Measurements from ENCODE around the gene DIP2C.

DIP2C gene

GRCh38 chr10:595473-595872 lies 94.0 kb downstream of the DIP2C start:
- no peaks in the 10 kb centered on the region for H3K27me3 ChIP-seq (ENCODE audit: control insufficient read depth, insufficient read depth, low read length)
- no peaks in the 10 kb centered on the region for H3K36me3 ChIP-seq (ENCODE audit: insufficient read depth, low read length)
- H3K4me2 ChIP-seq (ENCODE audit: low read length), result no peak overlapping the region
- peaks cover 29% of the 10 kb centered on the region for H3K4me1 ChIP-seq (ENCODE audit: control insufficient read depth, insufficient read depth, low read length)
- no peak overlapping the region for H3K9ac ChIP-seq (ENCODE audit: low read depth, low read length)
- H3K9me3 ChIP-seq (replicated peaks; ENCODE audit: low read length), result no peaks in the 10 kb centered on the region
- H3K4me3 ChIP-seq (ENCODE audit: low read length), result no peak overlapping the region

- Histone ChIP-seq H3K27me3 (ENCODE audit: control insufficient read depth, insufficient read depth, low read length) (no peaks in the 10 kb centered on the region), H3K4me2 (ENCODE audit: low read length) (no peak overlapping the region), H3K4me3 (ENCODE audit: low read length) (no peak overlapping the region), H3K4me1 (ENCODE audit: control insufficient read depth, insufficient read depth, low read length) (peaks cover 21% of the 10 kb centered on the region), H3K36me3 (ENCODE audit: insufficient read depth, low read length) (no peaks in the 10 kb centered on the region), H3K9ac (ENCODE audit: low read depth, low read length) (no peak overlapping the region), H3K9me3 (replicated peaks; ENCODE audit: low read length) (no peaks in the 10 kb centered on the region)
Measured at GRCh38 chr10:594584-595270, 94.7 kb downstream of the DIP2C start.

DNA sequence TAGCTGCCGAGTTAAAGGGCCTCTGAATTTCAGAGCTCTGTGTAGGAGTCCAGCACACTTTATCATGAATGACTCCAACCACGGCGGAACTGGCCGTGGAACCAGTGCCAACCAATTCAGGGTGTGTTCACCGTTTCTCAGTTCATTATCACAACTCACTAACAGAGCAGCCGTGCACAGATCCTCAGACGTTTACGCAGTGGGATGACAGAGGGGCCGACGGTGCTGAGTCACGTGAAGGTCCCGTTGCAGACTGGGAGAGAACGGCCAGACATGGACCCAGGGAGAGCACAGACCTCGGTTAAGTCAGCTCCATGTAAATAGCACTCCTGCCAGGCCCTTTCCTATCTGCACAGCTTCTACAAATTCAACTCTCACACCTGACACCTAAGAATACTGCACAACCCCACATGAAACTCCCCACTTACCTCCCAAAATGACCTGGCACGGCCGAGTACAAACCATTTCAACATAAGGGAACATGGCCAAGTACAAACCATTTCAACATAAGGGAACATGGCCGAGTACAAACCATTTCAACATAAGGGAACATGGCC lies 95.5 kb downstream of the DIP2C start:
- H3K9ac ChIP-seq (ENCODE audit: low read depth, low read length), result no peak overlapping the region
- no peaks in the 10 kb centered on the region for H3K27me3 ChIP-seq (ENCODE audit: control insufficient read depth, insufficient read depth, low read length)
- H3K36me3 ChIP-seq (ENCODE audit: insufficient read depth, low read length), result no peaks in the 10 kb centered on the region
- H3K9me3 ChIP-seq (replicated peaks; ENCODE audit: low read length), result no peaks in the 10 kb centered on the region
- peaks cover 14% of the 10 kb centered on the region for H3K4me1 ChIP-seq (ENCODE audit: control insufficient read depth, insufficient read depth, low read length)
- H3K4me2 ChIP-seq (ENCODE audit: low read length), result no peak overlapping the region
- H3K4me3 ChIP-seq (ENCODE audit: low read length), result no peak overlapping the region

DNA sequence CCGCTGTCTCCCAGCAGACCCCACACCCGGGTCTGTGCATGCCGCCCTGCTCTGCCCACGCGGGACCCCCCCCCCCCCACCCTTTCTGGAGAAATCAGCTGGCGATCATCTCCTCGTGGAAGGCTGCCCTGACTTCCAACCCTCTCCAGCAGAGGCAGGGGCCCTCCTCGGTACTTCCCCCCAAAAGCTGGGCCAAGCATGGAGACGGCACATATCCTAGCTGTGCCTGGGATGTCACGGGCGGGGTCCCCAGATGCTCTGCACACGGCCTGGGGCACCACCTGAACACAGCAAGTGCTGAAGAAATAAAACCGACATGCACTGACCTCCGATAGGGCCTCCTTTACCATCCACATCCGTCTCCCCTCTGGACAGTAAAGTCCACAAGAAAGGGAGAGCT lies 96.0 kb downstream of the DIP2C start:
- Histone ChIP-seq H3K4me2 (ENCODE audit: low read length) (no peak overlapping the region), H3K9me3 (replicated peaks; ENCODE audit: low read length) (no peaks in the 10 kb centered on the region), H3K9ac (ENCODE audit: low read depth, low read length) (no peak overlapping the region), H3K27me3 (ENCODE audit: control insufficient read depth, insufficient read depth, low read length) (no peaks in the 10 kb centered on the region), H3K4me1 (ENCODE audit: control insufficient read depth, insufficient read depth, low read length) (peaks cover 12% of the 10 kb centered on the region), H3K4me3 (ENCODE audit: low read length) (no peak overlapping the region), H3K36me3 (ENCODE audit: insufficient read depth, low read length) (no peaks in the 10 kb centered on the region)

- H3K27me3 ChIP-seq (ENCODE audit: control insufficient read depth, insufficient read depth, low read length), result no peaks in the 10 kb centered on the region
- H3K4me2 ChIP-seq (ENCODE audit: low read length), result no peak overlapping the region
- no peaks in the 10 kb centered on the region for H3K36me3 ChIP-seq (ENCODE audit: insufficient read depth, low read length)
- no peak overlapping the region for H3K9ac ChIP-seq (ENCODE audit: low read depth, low read length)
- no peak overlapping the region for H3K4me3 ChIP-seq (ENCODE audit: low read length)
- H3K4me1 ChIP-seq (ENCODE audit: control insufficient read depth, insufficient read depth, low read length), result peaks cover 12% of the 10 kb centered on the region
- H3K9me3 ChIP-seq (replicated peaks; ENCODE audit: low read length), result no peaks in the 10 kb centered on the region
Measured at GRCh38 chr10:593016-593415, 96.5 kb downstream of the DIP2C start.

GRCh38 chr10:591646-592045 lies 97.8 kb downstream of the DIP2C start:
- Histone ChIP-seq H3K4me3 (ENCODE audit: low read length) (no peak overlapping the region), H3K4me2 (ENCODE audit: low read length) (no peak overlapping the region), H3K9ac (ENCODE audit: low read depth, low read length) (no peak overlapping the region), H3K27me3 (ENCODE audit: control insufficient read depth, insufficient read depth, low read length) (no peaks in the 10 kb centered on the region), H3K4me1 (ENCODE audit: control insufficient read depth, insufficient read depth, low read length) (peaks cover 9% of the 10 kb centered on the region), H3K9me3 (replicated peaks; ENCODE audit: low read length) (no peaks in the 10 kb centered on the region), H3K36me3 (ENCODE audit: insufficient read depth, low read length) (no peaks in the 10 kb centered on the region)

DNA sequence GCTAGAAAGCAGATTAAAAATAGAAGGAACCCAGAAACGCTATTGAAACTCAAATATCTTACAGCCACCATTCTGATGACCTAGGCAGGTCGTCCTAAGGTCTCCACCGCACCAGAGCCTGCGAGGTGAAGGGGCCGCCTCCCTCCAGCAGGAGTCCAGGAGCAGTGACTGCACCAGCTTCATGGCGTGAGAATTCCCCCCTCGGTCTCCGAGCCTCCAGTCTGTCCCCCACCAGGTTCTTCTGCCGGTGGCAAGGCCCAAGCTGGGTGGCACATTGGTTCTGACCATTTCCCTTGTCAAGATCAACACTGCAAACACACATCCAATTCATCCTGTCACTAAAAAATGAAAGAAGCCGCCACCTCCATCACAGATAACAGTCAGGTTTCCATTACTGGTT lies 98.7 kb downstream of the DIP2C start:
- Histone ChIP-seq H3K9me3 (replicated peaks; ENCODE audit: low read length) (no peaks in the 10 kb centered on the region), H3K27me3 (ENCODE audit: control insufficient read depth, insufficient read depth, low read length) (no peaks in the 10 kb centered on the region), H3K9ac (ENCODE audit: low read depth, low read length) (no peak overlapping the region), H3K4me2 (ENCODE audit: low read length) (no peak overlapping the region), H3K4me1 (ENCODE audit: control insufficient read depth, insufficient read depth, low read length) (peaks cover 9% of the 10 kb centered on the region), H3K4me3 (ENCODE audit: low read length) (no peak overlapping the region), H3K36me3 (ENCODE audit: insufficient read depth, low read length) (no peaks in the 10 kb centered on the region)

GRCh38 chr10:589961-590680 lies 99.3 kb downstream of the DIP2C start:
- no peaks in the 10 kb centered on the region for H3K9me3 ChIP-seq (replicated peaks; ENCODE audit: low read length)
- H3K36me3 ChIP-seq (ENCODE audit: insufficient read depth, low read length), result no peaks in the 10 kb centered on the region
- H3K4me3 ChIP-seq (ENCODE audit: low read length), result no peak overlapping the region
- no peaks in the 10 kb centered on the region for H3K27me3 ChIP-seq (ENCODE audit: control insufficient read depth, insufficient read depth, low read length)
- no peak overlapping the region for H3K9ac ChIP-seq (ENCODE audit: low read depth, low read length)
- H3K4me1 ChIP-seq (ENCODE audit: control insufficient read depth, insufficient read depth, low read length), result peaks cover 9% of the 10 kb centered on the region
- H3K4me2 ChIP-seq (ENCODE audit: low read length), result no peak overlapping the region

DNA sequence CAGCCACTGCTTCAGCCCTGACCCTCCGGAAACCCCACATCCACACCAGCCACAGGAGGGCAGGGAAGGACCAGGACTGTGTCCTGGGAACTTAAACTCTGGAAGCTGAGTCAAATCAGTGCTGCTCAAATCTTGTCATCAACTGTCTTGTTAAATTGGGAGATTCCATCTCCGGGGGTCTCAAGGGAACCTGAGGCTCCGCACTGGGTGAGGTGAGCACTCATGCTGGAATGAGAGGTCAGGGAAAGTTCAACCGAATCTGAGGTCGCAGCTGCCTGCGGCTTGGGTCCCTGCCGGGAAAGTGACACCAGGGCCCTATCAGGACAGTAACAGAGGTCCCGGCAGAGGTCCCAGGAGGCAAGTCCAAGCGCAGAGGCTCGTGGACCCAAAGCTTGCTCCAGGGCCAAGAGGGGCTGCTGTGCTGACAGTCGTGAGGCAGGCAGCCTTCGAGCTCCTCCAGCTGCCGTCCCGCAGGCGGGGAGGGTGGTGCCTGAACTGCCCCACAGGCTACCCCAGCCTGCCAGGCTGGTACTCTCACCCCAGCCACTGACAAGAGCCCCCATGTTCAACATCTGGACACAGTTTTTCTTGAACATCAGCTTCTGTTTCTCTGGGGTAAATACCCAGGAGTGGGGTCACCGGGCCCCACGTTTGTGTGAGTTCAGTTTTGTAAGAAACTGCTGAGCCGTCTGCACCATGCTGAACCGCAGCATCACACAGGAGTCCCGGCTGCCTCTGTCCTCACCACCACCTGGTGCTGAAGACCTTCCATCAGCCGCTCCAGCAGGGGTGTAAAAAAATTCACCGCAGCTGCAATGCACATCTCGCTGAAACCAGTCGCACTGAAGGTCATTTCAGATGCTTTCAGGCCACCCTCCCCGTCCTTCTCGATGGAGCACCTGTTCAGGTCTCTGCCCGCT lies 101.0 kb downstream of the DIP2C start:
- Histone ChIP-seq H3K4me2 (ENCODE audit: low read length) (no peak overlapping the region), H3K9me3 (replicated peaks; ENCODE audit: low read length) (no peaks in the 10 kb centered on the region), H3K36me3 (ENCODE audit: insufficient read depth, low read length) (no peaks in the 10 kb centered on the region), H3K27me3 (ENCODE audit: control insufficient read depth, insufficient read depth, low read length) (no peaks in the 10 kb centered on the region), H3K4me3 (ENCODE audit: low read length) (no peak overlapping the region), H3K9ac (ENCODE audit: low read depth, low read length) (no peak overlapping the region), H3K4me1 (ENCODE audit: control insufficient read depth, insufficient read depth, low read length) (peaks cover 9% of the 10 kb centered on the region)

DNA sequence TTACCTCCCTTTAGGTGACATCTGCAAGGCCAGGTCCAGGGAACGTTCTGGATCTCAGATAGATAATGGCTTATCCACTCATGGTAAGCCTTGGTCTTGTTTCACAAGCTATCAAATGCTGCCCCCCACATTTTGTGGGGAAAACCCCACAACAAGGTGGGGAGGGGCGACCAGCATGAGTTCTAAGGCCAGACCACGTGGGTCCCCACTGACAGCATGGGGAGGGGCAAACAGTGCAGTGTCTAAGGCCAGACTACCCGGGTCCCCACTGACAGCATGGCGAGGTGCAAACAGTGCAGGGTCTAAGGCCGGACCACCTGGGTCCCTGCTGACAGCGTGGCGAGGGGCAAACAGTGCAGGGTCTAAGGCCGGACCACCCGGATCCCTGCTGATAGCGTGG lies 102.8 kb downstream of the DIP2C start:
- H3K4me1 ChIP-seq (ENCODE audit: control insufficient read depth, insufficient read depth, low read length), result peaks cover 15% of the 10 kb centered on the region
- H3K27me3 ChIP-seq (ENCODE audit: control insufficient read depth, insufficient read depth, low read length), result no peaks in the 10 kb centered on the region
- no peaks in the 10 kb centered on the region for H3K9me3 ChIP-seq (replicated peaks; ENCODE audit: low read length)
- no peak overlapping the region for H3K9ac ChIP-seq (ENCODE audit: low read depth, low read length)
- no peaks in the 10 kb centered on the region for H3K36me3 ChIP-seq (ENCODE audit: insufficient read depth, low read length)
- no peak overlapping the region for H3K4me2 ChIP-seq (ENCODE audit: low read length)
- no peak overlapping the region for H3K4me3 ChIP-seq (ENCODE audit: low read length)

- Histone ChIP-seq H3K4me1 (ENCODE audit: control insufficient read depth, insufficient read depth, low read length) (peaks cover 21% of the 10 kb centered on the region), H3K27me3 (ENCODE audit: control insufficient read depth, insufficient read depth, low read length) (no peaks in the 10 kb centered on the region), H3K9ac (ENCODE audit: low read depth, low read length) (no peak overlapping the region), H3K36me3 (ENCODE audit: insufficient read depth, low read length) (no peaks in the 10 kb centered on the region), H3K4me2 (ENCODE audit: low read length) (no peak overlapping the region), H3K9me3 (replicated peaks; ENCODE audit: low read length) (no peaks in the 10 kb centered on the region), H3K4me3 (ENCODE audit: low read length) (no peak overlapping the region)
Measured at GRCh38 chr10:586151-586550, 103.3 kb downstream of the DIP2C start.
